Muscle of leg (tissue), 11 donors: Measurements from ENCODE around the gene ADGRG1. TPM values are rescaled to one million over a fixed set of nuclear protein-coding genes. Genes with fewer than 3 reads are reported as not detected.
"Not testable (repeated sequence)": the region's sequence is repeated elsewhere in the genome, so short reads cannot be mapped to it uniquely, and the experiment has no call there.

Source experiments
- DNase-seq: peaks from one replicate; pipeline ENCODE4 v3.0.0; 2013
- H3K27ac ChIP-seq: one replicate; pipeline ENCODE4 v1.5.1; 2013; ENCODE audit warnings: mild to moderate bottlenecking, low read length, control low read depth
- H3K27me3 ChIP-seq: one replicate; pipeline ENCODE4 v1.6.1; 2013; ENCODE audit warnings: low read length; ENCODE audit not compliant: control insufficient read depth, insufficient read depth
- H3K36me3 ChIP-seq: one replicate; pipeline ENCODE4 v1.6.1; 2013; ENCODE audit warnings: low read length; ENCODE audit not compliant: control insufficient read depth, insufficient read depth
- H3K4me1 ChIP-seq: one replicate; pipeline ENCODE4 v1.6.1; 2013; ENCODE audit warnings: low read length; ENCODE audit not compliant: control insufficient read depth, insufficient read depth
- H3K4me3 ChIP-seq: one replicate; pipeline ENCODE4 v1.5.1; 2013; ENCODE audit warnings: low read length, control low read depth
- H3K9me3 ChIP-seq: replicated peaks from 2 replicates; pipeline ENCODE4 v1.6.1; 2013; ENCODE audit warnings: low read depth, low read length; ENCODE audit not compliant: control insufficient read depth
- WGBS: methylation state at CpG from one replicate; pipeline ENCODE4 v1.1.5; 2013; ENCODE audit warnings: missing lambda C conversion rate; ENCODE audit not compliant: insufficient coverage; 5-methylcytosine and 5-hydroxymethylcytosine counted together
- polyA plus RNA-seq, 8 donors: library from polyadenylated mRNA; unstranded; fragments of 120-200 nt; gene quantifications; one replicate each; pipeline versions ENCODE4 v1.2.1 to v1.2.3, GENCODE V29; 2013; ENCODE audit warnings: inconsistent platforms in 1 of 8, low replicate concordance in 1 of 8; ENCODE audit not compliant: insufficient read length in 8 of 8, insufficient read depth in 1 of 8
- total RNA-seq: library from RNA; stranded (reverse); fragments of 120-200 nt; gene quantifications from one replicate; pipeline ENCODE4 v1.2.4, GENCODE V29; 2013

ADGRG1 gene
- total and polyA plus RNA-seq, 9 donors, result 1.9 to 13.0 (median 5.5) TPM

GRCh38 chr16:57711346-57711745 is 82.9 kb downstream of the ADGRG1 start:
- no peaks in the 10 kb centered on the region for H3K9me3 ChIP-seq
- H3K27me3 ChIP-seq, result peaks cover 4% of the 10 kb centered on the region
- no peak overlapping the region for H3K27ac ChIP-seq
- no peaks in the 10 kb centered on the region for H3K36me3 ChIP-seq
- 61% methylated on average over 5 of the region's 5 CpGs for WGBS
- DNase-seq, result no peak
- H3K4me1 ChIP-seq, result no peaks in the 10 kb centered on the region
- H3K4me3 ChIP-seq, result no peak overlapping the region

GRCh38 chr16:57711993-57712392 is 83.6 kb downstream of the ADGRG1 start:
- H3K4me1 ChIP-seq, result no peaks in the 10 kb centered on the region
- no CpG with 5 or more reads among the region's 3 CpGs for WGBS
- H3K27ac ChIP-seq, result no peak overlapping the region
- peaks cover 7% of the 10 kb centered on the region for H3K27me3 ChIP-seq
- no peak for DNase-seq
- no peaks in the 10 kb centered on the region for H3K9me3 ChIP-seq
- H3K4me3 ChIP-seq, result no peak overlapping the region
- H3K36me3 ChIP-seq, result no peaks in the 10 kb centered on the region

GRCh38 chr16:57712569-57712968 is 84.1 kb downstream of the ADGRG1 start:
- WGBS, result 95% methylated on average over 4 of the region's 6 CpGs

GRCh38 chr16:57713596-57713995 is 85.2 kb downstream of the ADGRG1 start:
- WGBS, result 81% methylated on average over 8 of the region's 8 CpGs
- H3K27ac ChIP-seq, result no peak overlapping the region
- H3K27me3 ChIP-seq, result peaks cover 7% of the 10 kb centered on the region
- H3K4me1 ChIP-seq, result no peaks in the 10 kb centered on the region
- H3K9me3 ChIP-seq, result no peaks in the 10 kb centered on the region
- no peak for DNase-seq
- H3K4me3 ChIP-seq, result no peak overlapping the region
- H3K36me3 ChIP-seq, result no peaks in the 10 kb centered on the region

More at GRCh38 chr16:57712569-57712968, 84.1 kb downstream of the ADGRG1 start:
- not testable (repeated sequence) for H3K4me1 ChIP-seq, H3K9me3 ChIP-seq, H3K36me3 ChIP-seq, H3K4me3 ChIP-seq, DNase-seq, H3K27ac ChIP-seq, H3K27me3 ChIP-seq

- Histone ChIP-seq H3K27me3 (peaks cover 7% of the 10 kb centered on the region), H3K9me3 (no peaks in the 10 kb centered on the region), H3K36me3 (no peaks in the 10 kb centered on the region), H3K27ac (no peak overlapping the region), H3K4me1 (no peaks in the 10 kb centered on the region), H3K4me3 (no peak overlapping the region)
- WGBS, result 91% methylated on average over 3 of the region's 6 CpGs
- DNase-seq, result no peak
These were observed 85.6 kb downstream of the ADGRG1 start for GRCh38 chr16:57714047-57714446.

Other genes with a start within 250 kb of the ADGRG1 start
- gene CCL17, start 223.9 kb upstream of the ADGRG1 start, total RNA-seq, result not detected
- not detected for gene CCL17, start 223.9 kb upstream of the ADGRG1 start, polyA plus RNA-seq
- 45.8 TPM for gene CIAPIN1, start 181.2 kb upstream of the ADGRG1 start, total RNA-seq
- 10 to 100 TPM; 56.9 to 65.8 (median 60.8) TPM for gene CIAPIN1, start 181.2 kb upstream of the ADGRG1 start, polyA plus RNA-seq
- gene COQ9, start 181.2 kb upstream of the ADGRG1 start, total RNA-seq, result 68.8 TPM
- gene COQ9, start 181.2 kb upstream of the ADGRG1 start, polyA plus RNA-seq, result 10 to 100 TPM; 57.0 to 75.0 (median 66.2) TPM
- gene POLR2C, start 166.0 kb upstream of the ADGRG1 start, total RNA-seq, result 55.6 TPM
- 10 to 100 TPM; 44.3 to 56.7 (median 48.2) TPM for gene POLR2C, start 166.0 kb upstream of the ADGRG1 start, polyA plus RNA-seq
- gene DOK4, start 142.1 kb upstream of the ADGRG1 start, total RNA-seq, result 8.2 TPM
- gene DOK4, start 142.1 kb upstream of the ADGRG1 start, polyA plus RNA-seq, result 10 to 100 TPM in 6 of 8 donors, 1 to 10 TPM in 2; 6.8 to 14.9 (median 11.4) TPM
- 13.9 TPM for gene CCDC102A, start 92.1 kb upstream of the ADGRG1 start, total RNA-seq
- 10 to 100 TPM in 7 of 8 donors, 1 to 10 TPM in 1; 9.3 to 20.9 (median 15.9) TPM for gene CCDC102A, start 92.1 kb upstream of the ADGRG1 start, polyA plus RNA-seq
- 0.13 TPM for gene ADGRG5, start 86.0 kb upstream of the ADGRG1 start, total RNA-seq
- gene ADGRG5, start 86.0 kb upstream of the ADGRG1 start, polyA plus RNA-seq, result 1 to 10 TPM in 7 of 8 donors, under 1 TPM in 1; 0.64 to 2.6 (median 1.8) TPM
- gene ADGRG3, start 39.7 kb downstream of the ADGRG1 start, total RNA-seq, result 0.04 TPM
- gene ADGRG3, start 39.7 kb downstream of the ADGRG1 start, polyA plus RNA-seq, result 1 to 10 TPM in 1 of 8 donors, under 1 TPM in 7; 0.16 to 1.1 (median 0.28) TPM
- gene DRC7, start 66.2 kb downstream of the ADGRG1 start, total RNA-seq, result 0.09 TPM
- gene DRC7, start 66.2 kb downstream of the ADGRG1 start, polyA plus RNA-seq, result under 1 TPM in 5 of 8 donors, not detected in 3; 0.06 to 0.40 (median 0.20) TPM
- 33.3 TPM for gene KATNB1, start 107.1 kb downstream of the ADGRG1 start, total RNA-seq
- gene KATNB1, start 107.1 kb downstream of the ADGRG1 start, polyA plus RNA-seq, result 10 to 100 TPM; 32.7 to 63.2 (median 44.1) TPM
- 13.8 TPM for gene KIFC3, start 173.9 kb downstream of the ADGRG1 start, total RNA-seq
- gene KIFC3, start 173.9 kb downstream of the ADGRG1 start, polyA plus RNA-seq, result 10 to 100 TPM; 15.1 to 34.6 (median 23.1) TPM